ENCODE measurements around the gene AGTR2.
"Not testable (repeated sequence)": the region's sequence is repeated elsewhere in the genome, so short reads cannot be mapped to it uniquely, and the experiment has no call there.

Gene AGTR2

GRCh38 chrX:116170511-116170910 lies at the start of gene AGTR2:
Gene AGTR2, plus strand, starts transcription at chrX:116170744. Its CDS starts 1,537 bp downstream, at chrX:116172281.
- no peak for DNase-seq

GRCh38 chrX:116135277-116135676 lies 35.3 kb upstream of the AGTR2 start:
- DNase-seq: no peak

- not testable (repeated sequence) for DNase-seq
Measured at GRCh38 chrX:116141270-116141669, 29.3 kb upstream of the AGTR2 start.

GRCh38 chrX:116142976-116143375 lies 27.6 kb upstream of the AGTR2 start:
- no peak for DNase-seq

- no peak for DNase-seq
Measured at GRCh38 chrX:116172976-116173375, 2.4 kb downstream of the AGTR2 start.

- no peak for DNase-seq
Measured at GRCh38 chrX:116181300-116181699, 10.8 kb downstream of the AGTR2 start.

- no peak for DNase-seq
Measured at GRCh38 chrX:116185163-116185562, 14.6 kb downstream of the AGTR2 start.

- no peak for DNase-seq
Measured at GRCh38 chrX:116194649-116195048, 24.1 kb downstream of the AGTR2 start.

GRCh38 chrX:116198235-116198634 lies 27.7 kb downstream of the AGTR2 start:
- no peak for DNase-seq

GRCh38 chrX:116198810-116199209 lies 28.3 kb downstream of the AGTR2 start:
- no peak for DNase-seq

- no peak for DNase-seq
Measured at GRCh38 chrX:116204932-116205331, 34.4 kb downstream of the AGTR2 start.

GRCh38 chrX:116213262-116213661 lies 42.7 kb downstream of the AGTR2 start:
- no peak for DNase-seq

GRCh38 chrX:116217080-116217479 lies 46.5 kb downstream of the AGTR2 start:
- not testable (repeated sequence) for DNase-seq
